Endodermal cell (in vitro differentiated cells): ENCODE measurements around the gene AKT3. TPM values are rescaled to one million over a fixed set of nuclear protein-coding genes. Genes with fewer than 3 reads are reported as not detected.

Experiments
- DNase-seq: peaks from one replicate; pipeline ENCODE4 v3.0.0-alpha.2; 2017
- H3K27ac ChIP-seq: 2 replicates; pipeline ENCODE4 v1.5.1; 2013; ENCODE audit warnings: mild to moderate bottlenecking, low read depth, low read length, moderate library complexity
- H3K27me3 ChIP-seq: 2 replicates; pipeline ENCODE4 v1.6.1; 2013; ENCODE audit warnings: mild to moderate bottlenecking, low read length, moderate library complexity; ENCODE audit not compliant: insufficient read depth, control insufficient read depth, poor library complexity, severe bottlenecking
- H3K36me3 ChIP-seq: 2 replicates; pipeline ENCODE4 v1.7.0; 2013; ENCODE audit warnings: mild to moderate bottlenecking, low read length, moderate library complexity; ENCODE audit not compliant: control insufficient read depth, insufficient read depth
- H3K4me1 ChIP-seq: one replicate; pipeline ENCODE4 v1.7.0; 2013; ENCODE audit warnings: low read length; ENCODE audit not compliant: control insufficient read depth, insufficient read depth
- H3K4me3 ChIP-seq: 2 replicates; pipeline ENCODE4 v1.5.1; 2013; ENCODE audit warnings: mild to moderate bottlenecking, low read length, moderate library complexity
- H3K9ac ChIP-seq: 2 replicates; pipeline ENCODE4 v1.6.1; 2013; ENCODE audit warnings: mild to moderate bottlenecking, low read length, moderate library complexity; ENCODE audit not compliant: poor library complexity, severe bottlenecking; ENCODE audit errors: extremely low read depth
- H3K9me3 ChIP-seq: 2 replicates; pipeline ENCODE4 v1.6.1; 2013; ENCODE audit warnings: mild to moderate bottlenecking, low read length, moderate library complexity; ENCODE audit not compliant: control insufficient read depth
- H3K27ac Mint-ChIP-seq: 2 replicates; pipeline ENCODE4 v1.8.0; 2020; ENCODE audit warnings: mixed read lengths
- H3K27me3 Mint-ChIP-seq: 2 replicates; pipeline ENCODE4 v1.8.0; 2021; ENCODE audit warnings: mild to moderate bottlenecking, mixed read lengths; ENCODE audit not compliant: insufficient read depth
- H3K36me3 Mint-ChIP-seq: 2 replicates; pipeline ENCODE4 v1.8.0; 2020; ENCODE audit warnings: low read depth, mixed read lengths
- H3K4me1 Mint-ChIP-seq: 2 replicates; pipeline ENCODE4 v1.8.0; 2020; ENCODE audit warnings: mixed read lengths
- H3K4me3 Mint-ChIP-seq: 2 replicates; pipeline ENCODE4 v1.8.0; 2020; ENCODE audit warnings: mild to moderate bottlenecking, moderate library complexity, mixed read lengths
- H3K9me3 Mint-ChIP-seq: 2 replicates; pipeline ENCODE4 v1.8.0; 2020; ENCODE audit warnings: mild to moderate bottlenecking, mixed read lengths
- CTCF ChIP-seq: fragments of 200-600 bp; sonication (generic); conservative IDR thresholded peaks from 2 replicates; pipeline ENCODE4 v1.5.0; 2021; ENCODE audit warnings: antibody characterized with exemption, mild to moderate bottlenecking
- WGBS, 2 experiments: methylation state at CpG; one replicate each; pipeline versions ENCODE4 v1.1.5 to v1.1.7; 2013; ENCODE audit warnings: missing lambda C conversion rate in 2 of 2, mixed read lengths in 1 of 2; ENCODE audit not compliant: insufficient coverage in 1 of 2, insufficient read length in 1 of 2; 5-methylcytosine and 5-hydroxymethylcytosine counted together
- total RNA-seq, 2 donors: library from RNA; stranded (reverse); fragmentation: NEBNext Ultra II Directional in 1 of 2; extraction: Animal tissue kit (Norgen Biotek cat#: 25700) in 1 of 2; gene quantifications; 2 replicates in 1 of 2; 3 replicates in 1 of 2; pipeline ENCODE4 v1.2.1, GENCODE V29; 2021

AKT3 gene
- total RNA-seq, 2 donors from 2014 or later: 38.2 to 49.1 TPM

- no peak for TF ChIP-seq CTCF
- H3K9ac ChIP-seq: no peak overlapping the region
- H3K9me3 ChIP-seq: no peaks in the 10 kb centered on the region
- peaks cover 25% of the 10 kb centered on the region for H3K27me3 Mint-ChIP-seq
- no peaks in the 10 kb centered on the region for H3K36me3 Mint-ChIP-seq
- H3K27ac Mint-ChIP-seq: no peak overlapping the region
- no peak overlapping the region for H3K4me3 ChIP-seq
- H3K4me1 Mint-ChIP-seq: no peaks in the 10 kb centered on the region
- no peak for DNase-seq
- no peak overlapping the region for H3K27ac ChIP-seq
- H3K4me1 ChIP-seq: no peaks in the 10 kb centered on the region
- 90 to 97% methylated on average over 13 to 16 of the region's 16 CpGs for whole genome bisulfite sequencing, 2 experiments
- peak overlapping the region; percentile 65 for H3K4me3 Mint-ChIP-seq
- H3K27me3 ChIP-seq: peaks cover 14% of the 10 kb centered on the region
- H3K9me3 Mint-ChIP-seq: peaks cover 1% of the 10 kb centered on the region
- H3K36me3 ChIP-seq: no peaks in the 10 kb centered on the region
Observed at GRCh38 chr1:243483952-243484351, 366.1 kb downstream of the AKT3 start.

GRCh38 chr1:243483071-243483771, 366.8 kb downstream of the AKT3 start:
- TF ChIP-seq CTCF: peak; percentile 67
- WGBS, 2 experiments: 5 to 11% methylated on average over 16 to 60 of the region's 60 CpGs
- Mint-ChIP-seq H3K27me3 (peaks cover 25% of the 10 kb centered on the region), H3K4me3 (peak overlapping the region; percentile 65), H3K36me3 (no peaks in the 10 kb centered on the region), H3K4me1 (no peaks in the 10 kb centered on the region), H3K9me3 (peaks cover 1% of the 10 kb centered on the region), H3K27ac (no peak overlapping the region)
- Histone ChIP-seq H3K27ac (peak overlapping the region; percentile 47), H3K9ac (no peak overlapping the region), H3K4me3 (peak overlapping the region; percentile 80), H3K27me3 (peaks cover 14% of the 10 kb centered on the region), H3K4me1 (no peaks in the 10 kb centered on the region), H3K9me3 (no peaks in the 10 kb centered on the region), H3K36me3 (no peaks in the 10 kb centered on the region)
- DNase-seq: peak; percentile 85

GRCh38 chr1:243482141-243483022, 367.7 kb downstream of the AKT3 start:
- peak overlapping the region; percentile 65 for H3K4me3 Mint-ChIP-seq
- H3K27me3 ChIP-seq: peaks cover 14% of the 10 kb centered on the region
- peak overlapping the region; percentile 80 for H3K4me3 ChIP-seq
- H3K27ac ChIP-seq: peak overlapping the region; percentile 47
- no peaks in the 10 kb centered on the region for H3K9me3 ChIP-seq
- no peak overlapping the region for H3K9ac ChIP-seq
- H3K36me3 ChIP-seq: no peaks in the 10 kb centered on the region
- H3K4me1 ChIP-seq: no peaks in the 10 kb centered on the region
- peaks cover 25% of the 10 kb centered on the region for H3K27me3 Mint-ChIP-seq
- no peaks in the 10 kb centered on the region for H3K36me3 Mint-ChIP-seq
- no peak for TF ChIP-seq CTCF
- WGBS, 2 experiments: 38 to 45% methylated on average over 18 to 25 of the region's 25 CpGs
- H3K9me3 Mint-ChIP-seq: peaks cover 1% of the 10 kb centered on the region
- H3K27ac Mint-ChIP-seq: no peak overlapping the region
- H3K4me1 Mint-ChIP-seq: no peaks in the 10 kb centered on the region
- peak; percentile 67 for DNase-seq
